ENCODE measurements around the gene HSDL1.
A peak's percentile ranks its signal among the peaks of the same experiment; 100 is the strongest.

Gene HSDL1

DNA sequence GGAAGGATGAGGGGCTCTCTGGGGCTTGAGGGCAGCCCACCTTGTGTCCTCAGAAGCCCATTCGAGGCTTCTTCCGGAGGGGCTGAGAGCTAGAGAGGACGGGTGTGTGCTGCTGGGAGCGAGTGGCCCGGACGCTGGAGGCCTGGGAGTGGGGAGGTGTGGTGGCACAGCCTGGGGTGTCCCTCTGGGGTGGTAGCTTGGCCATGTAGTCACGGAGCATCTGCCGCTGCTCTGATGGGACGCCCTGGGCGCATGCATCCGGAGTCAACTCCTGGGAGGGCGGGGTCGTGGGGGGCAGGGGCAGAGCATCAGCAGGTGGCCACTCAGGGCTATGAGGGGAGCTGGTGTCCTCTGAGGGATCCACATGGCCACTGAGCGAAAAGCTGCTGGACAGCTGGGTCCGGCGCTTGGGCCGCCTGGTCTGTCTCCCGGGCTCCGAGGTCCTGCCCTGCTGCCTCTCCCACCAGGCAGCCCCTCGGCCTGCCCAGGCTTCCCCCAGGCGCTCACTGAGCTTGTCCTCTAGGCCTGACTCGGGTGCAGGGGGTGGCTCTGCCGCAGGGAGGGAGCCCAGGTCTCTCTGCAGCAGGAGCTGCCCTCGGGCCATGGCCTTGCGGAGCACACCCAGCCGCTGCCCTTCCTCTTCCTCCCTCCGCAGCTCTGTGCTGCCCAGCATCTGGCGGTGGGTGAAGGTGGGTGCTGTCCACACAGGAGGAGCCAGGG, 34.1 kb upstream of the HSDL1 start:
- H3K36me3 ChIP-seq, result peaks cover 65 to 76% (median 68%) of the 10 kb centered on the region in 11 experiments
- no peak for TF ChIP-seq Cebpa-rat (IDR thresholded peaks at IDR 0.05)
- no peak overlapping the region for H3K4me3 ChIP-seq
- H3K4me1 ChIP-seq, result peaks cover 9 to 20% (median 14%) of the 10 kb centered on the region in 10 experiments
- H3K9ac ChIP-seq, result 0 out of 22 replicates have a peak overlapping the region, but pooled peaks of 1 of the 11 experiments have one; percentile 1
- peaks cover 0 to 82% (median 61%) of the 10 kb centered on the region in 11 experiments; a peak in 18 of 22 replicates for H4K20me1 ChIP-seq
- H3K27ac ChIP-seq, result no peak overlapping the region
- no peak overlapping the region for H3K4me2 ChIP-seq
- no peaks in the 10 kb centered on the region for H3K9me3 ChIP-seq (replicated peaks in 1 of 11)
- H3K27me3 ChIP-seq, result no peaks in the 10 kb centered on the region

DNA sequence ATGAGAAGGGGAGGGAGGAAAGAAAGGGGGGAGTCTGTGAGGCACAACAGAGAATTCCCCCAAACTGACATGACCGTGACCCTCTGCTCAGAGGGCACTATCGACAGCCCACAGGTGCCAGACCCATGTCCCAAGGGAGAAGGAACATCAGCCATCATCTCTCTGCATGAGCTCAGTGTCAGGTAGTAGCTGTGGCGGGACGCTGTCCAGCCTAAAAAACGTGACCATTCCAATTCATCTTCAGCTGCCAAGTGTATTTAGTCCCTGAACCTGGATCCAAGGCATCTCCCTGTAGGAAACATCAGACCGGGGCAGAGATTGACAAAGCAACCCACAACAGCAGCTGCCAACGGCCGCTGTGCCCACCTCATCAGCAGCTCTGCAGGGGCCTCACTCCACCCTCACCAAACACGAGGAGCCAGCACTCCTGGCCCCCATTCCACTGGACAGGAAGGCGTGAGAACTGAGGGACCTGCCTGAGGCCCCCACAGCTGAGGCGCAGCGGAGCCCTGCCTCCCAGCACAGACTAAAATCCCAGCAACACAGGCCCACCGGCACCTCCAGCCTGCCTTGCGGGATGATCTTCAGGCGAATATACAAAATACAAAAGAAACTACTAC, 33.3 kb upstream of the HSDL1 start:
- H3K9ac ChIP-seq, result peak overlapping the region in 3 of 11 experiments; percentile 7 to 38 (median 9); a peak in 2 of 22 replicates
- no peak overlapping the region for H3K4me3 ChIP-seq
- peaks cover 9 to 20% (median 14%) of the 10 kb centered on the region in 10 experiments for H3K4me1 ChIP-seq
- H3K27me3 ChIP-seq, result no peaks in the 10 kb centered on the region
- no peak overlapping the region for H3K27ac ChIP-seq
- no peak overlapping the region for H3K4me2 ChIP-seq
- peaks cover 57 to 68% (median 60%) of the 10 kb centered on the region in 11 experiments for H3K36me3 ChIP-seq
- H3K9me3 ChIP-seq (replicated peaks in 1 of 11), result no peaks in the 10 kb centered on the region
- no peak for TF ChIP-seq Cebpa-rat (IDR thresholded peaks at IDR 0.05)
- H4K20me1 ChIP-seq, result peaks cover 0 to 74% (median 53%) of the 10 kb centered on the region in 11 experiments; a peak in 17 of 22 replicates

DNA sequence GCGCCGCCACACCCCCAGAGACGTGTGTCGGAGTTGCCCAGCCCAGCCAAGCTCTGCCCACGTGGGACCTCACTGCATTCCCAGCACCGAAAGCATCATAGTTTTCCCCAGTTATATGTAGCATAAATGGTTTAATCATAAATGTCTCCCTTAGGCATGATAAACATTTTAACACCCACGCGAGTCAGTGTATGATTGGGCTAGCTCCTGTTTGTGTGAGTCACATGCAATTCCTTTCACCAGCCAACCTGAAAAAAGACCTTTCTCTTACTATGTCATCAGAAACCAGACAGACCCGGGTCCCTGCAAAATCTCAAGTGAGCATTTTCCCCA, 32.7 kb upstream of the HSDL1 start:
- Histone ChIP-seq H3K4me2 (no peak overlapping the region), H3K27ac (no peak overlapping the region), H3K36me3 (peaks cover 52 to 63% (median 55%) of the 10 kb centered on the region in 11 experiments)

DNA sequence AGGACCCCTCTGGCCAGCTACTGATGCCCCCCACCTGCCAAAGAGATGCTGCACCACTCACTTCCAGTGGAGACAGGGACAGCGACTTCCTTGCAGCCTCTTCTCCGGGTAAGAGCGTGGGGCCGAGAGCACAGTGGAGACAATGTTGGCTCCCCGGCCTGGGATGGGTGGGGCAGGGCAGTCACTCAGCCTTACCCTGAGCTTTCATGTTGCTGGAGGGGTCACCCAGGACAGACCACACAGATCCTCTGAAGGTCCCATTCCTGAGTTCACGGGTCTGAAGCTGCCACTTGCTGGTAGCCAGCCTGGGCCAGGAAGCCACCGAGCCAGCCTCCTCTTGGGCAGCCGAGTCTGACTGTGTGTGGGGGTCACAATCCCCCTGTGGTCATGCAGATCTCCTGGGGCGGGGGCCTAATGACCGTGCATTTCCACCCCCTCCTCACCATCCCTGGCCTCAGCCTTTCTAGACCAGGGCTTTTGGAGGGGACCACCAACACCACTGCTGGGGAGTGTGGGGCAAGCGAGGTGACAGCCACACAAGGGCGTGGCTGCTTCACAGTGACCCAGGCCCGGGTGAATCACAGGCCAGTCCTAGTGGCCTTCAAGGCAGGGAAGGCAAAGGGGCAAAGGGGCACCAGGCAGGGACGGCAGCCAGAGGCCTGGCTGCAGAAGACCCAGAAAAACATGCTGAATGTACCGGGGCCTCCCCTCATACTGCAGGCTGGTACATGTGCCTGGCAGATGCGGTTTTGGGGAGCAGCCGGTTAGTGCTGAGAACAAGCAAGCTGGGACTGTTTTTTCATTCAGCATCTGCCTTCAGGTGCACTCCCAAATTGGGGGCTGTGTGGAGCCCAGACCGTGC, 31.4 kb upstream of the HSDL1 start:
- Histone ChIP-seq H3K4me2 (peak overlapping the region in 10 of 11 experiments; percentile 47 to 83 (median 68); a peak in 12 of 22 replicates), H4K20me1 (peaks cover 0 to 56% (median 38%) of the 10 kb centered on the region in 11 experiments; a peak in 16 of 22 replicates), H3K9me3 (replicated peaks in 1 of 11) (no peaks in the 10 kb centered on the region), H3K27ac (peak overlapping the region in 10 of 11 experiments; percentile 15 to 65 (median 55); a peak in 15 of 22 replicates), H3K36me3 (peaks cover 39 to 50% (median 42%) of the 10 kb centered on the region in 11 experiments), H3K4me3 (no peak overlapping the region), H3K4me1 (peaks cover 9 to 20% (median 14%) of the 10 kb centered on the region in 10 experiments), H3K9ac (peak overlapping the region in 10 of 11 experiments; percentile 14 to 61 (median 50); a peak in 11 of 22 replicates), H3K27me3 (no peaks in the 10 kb centered on the region)
- no peak for TF ChIP-seq Cebpa-rat (IDR thresholded peaks at IDR 0.05)

More for the DNA sequence above, 32.7 kb upstream of the HSDL1 start:
- Histone ChIP-seq H4K20me1 (peaks cover 0 to 69% (median 49%) of the 10 kb centered on the region in 11 experiments; a peak in 17 of 22 replicates), H3K4me1 (peaks cover 9 to 20% (median 14%) of the 10 kb centered on the region in 10 experiments), H3K9me3 (replicated peaks in 1 of 11) (no peaks in the 10 kb centered on the region), H3K4me3 (no peak overlapping the region), H3K27me3 (no peaks in the 10 kb centered on the region), H3K9ac (peak overlapping the region in 3 of 11 experiments; percentile 9 to 38 (median 34); a peak in 1 of 22 replicates)
- no peak for TF ChIP-seq Cebpa-rat (IDR thresholded peaks at IDR 0.05)

DNA sequence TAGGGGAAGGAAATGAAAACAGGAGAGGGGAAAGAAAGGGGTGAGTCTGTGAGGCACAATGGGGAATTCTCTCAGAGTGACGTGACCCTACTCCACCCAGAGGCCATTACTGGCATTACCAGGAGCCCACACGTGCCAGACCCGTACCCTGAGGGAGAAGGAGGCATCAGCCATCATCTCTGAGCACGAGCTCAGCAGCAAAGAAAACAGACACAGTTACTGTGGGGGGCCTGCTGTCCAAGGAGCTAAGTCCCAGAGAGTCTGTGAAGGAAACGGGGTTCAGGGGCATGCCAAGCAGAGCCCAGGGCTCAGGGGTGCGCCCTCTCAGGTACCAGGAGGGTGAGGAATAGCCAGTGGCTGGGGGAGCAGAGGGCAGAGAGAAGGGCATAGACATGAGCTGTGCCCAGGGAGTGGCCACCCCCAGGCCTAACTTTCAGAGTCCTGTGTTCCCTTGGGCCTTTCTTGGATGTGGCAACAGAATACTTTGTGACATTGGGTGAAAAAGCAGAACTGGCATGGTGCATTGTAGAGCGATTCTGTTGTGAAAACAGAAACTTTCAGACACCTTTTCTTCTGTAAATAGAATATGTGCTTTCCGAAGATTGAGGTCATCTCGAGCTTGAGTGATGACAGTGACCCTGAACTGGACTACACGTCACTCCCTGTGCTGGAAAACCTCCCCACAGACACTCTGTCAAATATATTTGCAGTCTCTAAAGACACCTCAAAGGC, 30.5 kb upstream of the HSDL1 start:
- Histone ChIP-seq H3K4me2 (peak overlapping the region; percentile 47 to 83 (median 67)), H3K36me3 (peaks cover 30 to 41% (median 33%) of the 10 kb centered on the region in 11 experiments)
- no peak for TF ChIP-seq Cebpa-rat (IDR thresholded peaks at IDR 0.05)

DNA sequence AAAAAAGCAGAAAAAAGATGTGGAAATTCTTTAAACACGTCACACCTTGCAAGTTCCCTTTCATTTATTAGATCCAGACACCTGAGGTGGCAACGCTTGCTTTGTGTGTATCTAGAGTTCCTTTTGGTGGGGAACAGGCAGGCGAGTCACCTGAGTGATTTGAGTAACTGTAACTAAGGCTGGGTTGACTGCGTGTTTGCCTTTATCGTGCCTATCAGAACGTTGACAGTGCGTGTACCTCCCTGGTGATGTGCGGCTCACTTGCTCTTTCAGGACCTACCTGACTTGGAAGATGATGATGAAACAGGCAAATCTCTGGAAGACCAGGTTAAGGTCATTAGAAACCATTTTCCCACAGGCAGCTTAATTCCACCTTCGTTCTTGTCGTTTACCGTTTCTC, 29.4 kb upstream of the HSDL1 start:
- peaks cover 19 to 30% (median 21%) of the 10 kb centered on the region in 11 experiments for H3K36me3 ChIP-seq
- H3K4me3 ChIP-seq, result no peak overlapping the region
- H3K4me2 ChIP-seq, result no peak overlapping the region
- H3K4me1 ChIP-seq, result peaks cover 9 to 20% (median 14%) of the 10 kb centered on the region in 10 experiments
- no peak overlapping the region for H3K9ac ChIP-seq
- TF ChIP-seq Cebpa-rat (IDR thresholded peaks at IDR 0.05), result no peak
- H3K27me3 ChIP-seq, result no peaks in the 10 kb centered on the region
- H3K27ac ChIP-seq, result no peak overlapping the region
- peaks cover 0 to 37% (median 28%) of the 10 kb centered on the region in 11 experiments; a peak in 15 of 22 replicates for H4K20me1 ChIP-seq
- no peaks in the 10 kb centered on the region for H3K9me3 ChIP-seq (replicated peaks in 1 of 11)

More for the DNA sequence above, 30.5 kb upstream of the HSDL1 start:
- peak overlapping the region in 10 of 11 experiments; percentile 44 to 65 (median 55); a peak in 19 of 22 replicates for H3K27ac ChIP-seq
- H3K4me3 ChIP-seq, result no peak overlapping the region
- H3K9me3 ChIP-seq (replicated peaks in 1 of 11), result no peaks in the 10 kb centered on the region
- peaks cover 0 to 47% (median 32%) of the 10 kb centered on the region in 11 experiments; a peak in 15 of 22 replicates for H4K20me1 ChIP-seq
- peak overlapping the region in 10 of 11 experiments; percentile 14 to 61 (median 52); a peak in 18 of 22 replicates for H3K9ac ChIP-seq
- no peaks in the 10 kb centered on the region for H3K27me3 ChIP-seq
- H3K4me1 ChIP-seq, result peaks cover 9 to 20% (median 14%) of the 10 kb centered on the region in 10 experiments

DNA sequence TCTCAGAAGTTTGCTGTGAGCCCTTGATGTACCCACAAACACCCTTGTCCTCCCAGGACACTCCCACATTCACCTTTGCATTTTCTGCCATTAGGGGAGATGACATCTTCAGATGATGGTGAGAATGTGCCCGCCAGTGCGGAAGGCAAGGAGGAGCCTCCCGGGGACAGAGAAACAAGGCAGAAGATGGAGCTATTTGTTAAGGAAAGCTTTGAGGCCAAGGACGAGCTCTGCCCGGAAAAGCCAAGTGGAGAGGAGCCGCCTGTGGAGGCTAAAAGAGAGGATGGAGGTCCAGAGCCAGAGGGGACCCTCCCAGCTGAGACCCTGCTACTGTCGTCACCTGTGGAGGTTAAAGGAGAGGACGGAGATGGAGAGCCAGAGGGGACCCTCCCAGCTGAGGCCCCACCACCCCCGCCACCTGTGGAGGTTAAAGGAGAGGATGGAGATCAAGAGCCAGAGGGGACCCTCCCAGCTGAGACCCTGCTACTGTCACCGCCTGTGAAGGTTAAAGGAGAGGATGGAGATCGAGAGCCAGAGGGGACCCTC, 24.9 kb upstream of the HSDL1 start:
- Histone ChIP-seq H3K9ac (no peak overlapping the region), H3K4me1 (peaks cover 0 to 15% (median under 1%) of the 10 kb centered on the region in 10 experiments; a peak in 8 of 20 replicates), H3K36me3 (no peaks in the 10 kb centered on the region), H3K4me3 (no peak overlapping the region), H3K27ac (no peak overlapping the region), H3K9me3 (replicated peaks in 1 of 11) (no peaks in the 10 kb centered on the region), H4K20me1 (no peaks in the 10 kb centered on the region), H3K27me3 (no peaks in the 10 kb centered on the region), H3K4me2 (no peak overlapping the region)
- no peak for TF ChIP-seq Cebpa-rat (IDR thresholded peaks at IDR 0.05)
